Glomerular endothelial cell (primary cell): Measurements from ENCODE around the gene TMEM271. TPM values are rescaled to one million over a fixed set of nuclear protein-coding genes. Genes with fewer than 3 reads are reported as not detected.

ENCODE experiments used
- total RNA-seq: library from RNA; depleted of rRNA; stranded (reverse); fragments of >200 nt; gene quantifications from 2 replicates; pipeline ENCODE4 v1.2.3, GENCODE V29; 2015

Gene TMEM271
- total RNA-seq, 1 donor from 2014 or later = not detected

Other genes starting within 250 kb of the TMEM271 start
- gene ZNF141, start 238.5 kb downstream of the TMEM271 start, total RNA-seq = 2.2 and 8.5 TPM in 2 replicates
- gene ZNF721, start 77.1 kb downstream of the TMEM271 start, total RNA-seq = 10.7 TPM in 2 replicates
- 62.4 and 63.8 TPM in 2 replicates for gene PIGG, start 77.1 kb downstream of the TMEM271 start, total RNA-seq
- gene PDE6B, start 49.3 kb upstream of the TMEM271 start, total RNA-seq = 0.39 and 1.5 TPM in 2 replicates
- gene ATP5ME, start 98.0 kb upstream of the TMEM271 start, total RNA-seq = 148 and 199 TPM in 2 replicates
- gene MYL5, start 98.2 kb upstream of the TMEM271 start, total RNA-seq = 5.9 and 14.4 TPM in 2 replicates
- gene SLC49A3, start 112.9 kb upstream of the TMEM271 start, total RNA-seq = 6.9 and 10.0 TPM in 2 replicates
- 69.2 and 84.1 TPM in 2 replicates for gene PCGF3, start 129.5 kb upstream of the TMEM271 start, total RNA-seq
- gene CPLX1, start 249.8 kb upstream of the TMEM271 start, total RNA-seq = 0.29 TPM in 1 of 2 replicates, not detected in the other